Uterus (tissue), 2 donors: Measurements from ENCODE around the gene IKZF1.

Experiments
- POLR2A ChIP-seq, 2 donors: fragments of 450-650 bp; IDR thresholded peaks; one replicate each; pipeline ENCODE4 v1.6.1; 2016; ENCODE audit warnings: antibody characterized with exemption in 2 of 2, mild to moderate bottlenecking in 1 of 2, moderate library complexity in 1 of 2
- TF ChIP-seq, protein P1 (sequence below), 4 experiments: fragments of 200-600 bp in 2 of 4; fragments of 450-650 bp in 2 of 4; sonication (generic) in 2 of 4; IDR thresholded peaks; one replicate each; pipeline ENCODE4 v1.5.1; 2016 to 2019; ENCODE audit warnings: antibody characterized with exemption in 4 of 4, mild to moderate bottlenecking in 2 of 4, moderate library complexity in 1 of 4

DNA sequence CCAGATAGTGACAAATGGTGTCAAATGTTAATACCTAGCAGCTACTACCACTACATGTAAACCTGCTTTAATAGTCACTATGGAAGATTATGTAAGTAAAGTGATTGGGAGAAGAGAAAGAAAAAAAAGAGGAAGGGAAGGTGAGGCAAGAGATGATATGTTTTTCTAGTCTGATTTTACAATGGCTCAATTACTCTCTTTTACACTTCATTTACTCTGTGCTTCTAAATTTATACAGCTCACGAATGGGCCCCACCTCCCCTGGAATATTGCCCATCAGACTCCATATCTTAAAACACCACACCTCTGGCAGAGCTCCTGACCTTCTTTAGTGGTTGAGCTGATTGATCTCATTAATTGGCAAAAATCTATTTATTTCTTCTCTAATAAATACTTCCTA, 28.0 kb upstream of the IKZF1 start:
- no peak for TF ChIP-seq POLR2A (IDR thresholded peaks at IDR 0.05)
- TF ChIP-seq, protein P1, sequence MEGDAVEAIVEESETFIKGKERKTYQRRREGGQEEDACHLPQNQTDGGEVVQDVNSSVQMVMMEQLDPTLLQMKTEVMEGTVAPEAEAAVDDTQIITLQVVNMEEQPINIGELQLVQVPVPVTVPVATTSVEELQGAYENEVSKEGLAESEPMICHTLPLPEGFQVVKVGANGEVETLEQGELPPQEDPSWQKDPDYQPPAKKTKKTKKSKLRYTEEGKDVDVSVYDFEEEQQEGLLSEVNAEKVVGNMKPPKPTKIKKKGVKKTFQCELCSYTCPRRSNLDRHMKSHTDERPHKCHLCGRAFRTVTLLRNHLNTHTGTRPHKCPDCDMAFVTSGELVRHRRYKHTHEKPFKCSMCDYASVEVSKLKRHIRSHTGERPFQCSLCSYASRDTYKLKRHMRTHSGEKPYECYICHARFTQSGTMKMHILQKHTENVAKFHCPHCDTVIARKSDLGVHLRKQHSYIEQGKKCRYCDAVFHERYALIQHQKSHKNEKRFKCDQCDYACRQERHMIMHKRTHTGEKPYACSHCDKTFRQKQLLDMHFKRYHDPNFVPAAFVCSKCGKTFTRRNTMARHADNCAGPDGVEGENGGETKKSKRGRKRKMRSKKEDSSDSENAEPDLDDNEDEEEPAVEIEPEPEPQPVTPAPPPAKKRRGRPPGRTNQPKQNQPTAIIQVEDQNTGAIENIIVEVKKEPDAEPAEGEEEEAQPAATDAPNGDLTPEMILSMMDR (IDR thresholded peaks at IDR 0.05): no peak
